Prostate gland (tissue), 2 donors: ENCODE measurements around the gene TMEM131L.

Source experiments
- CTCF ChIP-seq, 4 experiments: fragments of 200-600 bp in 2 of 4; fragments of 450-650 bp in 2 of 4; sonication (generic) in 2 of 4; IDR thresholded peaks; 1 replicate in 3 of 4; 2 replicates in 1 of 4; pipeline ENCODE4 v1.5.1; 2016 to 2019; ENCODE audit warnings: antibody characterized with exemption in 4 of 4, mild to moderate bottlenecking in 2 of 4, moderate library complexity in 2 of 4
- POLR2A ChIP-seq: fragments of 450-650 bp; IDR thresholded peaks from one replicate; pipeline ENCODE4 v1.6.1; 2016; ENCODE audit warnings: antibody characterized with exemption, mild to moderate bottlenecking
- POLR2AphosphoS5 ChIP-seq: sonication (generic); formaldehyde crosslinking; IDR thresholded peaks from one replicate; pipeline ENCODE4 v1.6.1; 2017; ENCODE audit warnings: antibody characterized with exemption

GRCh38 chr4:153530284-153530999 lies 64.3 kb downstream of the TMEM131L start:
- TF ChIP-seq CTCF (IDR thresholded peaks at IDR 0.05) (no peak), POLR2A (no peak), POLR2AphosphoS5 (no peak)
